CD4-positive, alpha-beta T cell (primary cell): ENCODE results near the gene OR3A3. TPM values are rescaled to one million over a fixed set of nuclear protein-coding genes. Genes with fewer than 3 reads are reported as not detected.
"Not testable (repeated sequence)": the region's sequence is repeated elsewhere in the genome, so short reads cannot be mapped to it uniquely, and the experiment has no call there.

Experiments used
- ATAC-seq: fragments of 200-7000 bp; cut with Tn5 transposase; one replicate; pipeline ENCODE4 v1.10.0; 2022; ENCODE audit warnings: mild to moderate bottlenecking; ENCODE audit not compliant: poor library complexity
- CTCF ChIA-PET: fragments of 350-600 bp; sonication (Branson Sonifier 250); formaldehyde crosslinking; loops from one replicate; lab custom pipeline; 2021; ENCODE audit warnings: antibody characterized with exemption, inconsistent platforms; lab: Charles Lee
- POLR2A ChIA-PET: fragments of 350-600 bp; sonication (Branson Sonifier 250); formaldehyde crosslinking; loops from one replicate; lab custom pipeline; 2021; ENCODE audit warnings: antibody characterized with exemption, inconsistent platforms; lab: Charles Lee
- DNase-seq, 14 experiments: peaks; one replicate each; pipeline ENCODE4 v3.0.0-alpha.2; 2013 to 2020; ENCODE audit warnings: mixed read lengths in 2 of 14
- H3K27ac ChIP-seq, 2 donors: one replicate each; pipeline versions ENCODE4 v1.5.1 to v1.7.0; 2013; ENCODE audit warnings: low read length in 2 of 2, low read depth in 1 of 2, mild to moderate bottlenecking in 1 of 2
- H3K27me3 ChIP-seq, 2 experiments: 1 replicate in 1 of 2; 2 replicates in 1 of 2; pipeline versions ENCODE4 v1.6.1 to v1.7.0; 2013; ENCODE audit warnings: low read length in 2 of 2, control low read depth in 1 of 2, mild to moderate bottlenecking in 1 of 2, moderate library complexity in 1 of 2; ENCODE audit not compliant: insufficient read depth in 2 of 2, control insufficient read depth in 1 of 2
- H3K36me3 ChIP-seq: one replicate; pipeline ENCODE4 v1.6.1; 2013; ENCODE audit warnings: low read length, control low read depth; ENCODE audit not compliant: insufficient read depth
- H3K4me1 ChIP-seq: one replicate; pipeline ENCODE4 v1.6.1; 2013; ENCODE audit warnings: low read length, control low read depth; ENCODE audit not compliant: insufficient read depth
- H3K4me3 ChIP-seq: one replicate; pipeline ENCODE4 v1.5.1; 2013; ENCODE audit warnings: mild to moderate bottlenecking, low read length, moderate library complexity
- H3K9me3 ChIP-seq, 2 experiments: 1 replicate in 1 of 2; 2 replicates in 1 of 2; pipeline versions ENCODE4 v1.6.1 to v1.7.0; 2013; ENCODE audit warnings: low read length in 2 of 2, mild to moderate bottlenecking in 2 of 2, control low read depth in 1 of 2, moderate library complexity in 1 of 2; ENCODE audit not compliant: control insufficient read depth in 1 of 2, insufficient read depth in 1 of 2
- H3K27ac Mint-ChIP-seq: one replicate; pipeline ENCODE4 v1.8.0; 2020; ENCODE audit warnings: mixed read lengths
- H3K27me3 Mint-ChIP-seq: one replicate; pipeline ENCODE4 v1.8.0; 2021; ENCODE audit warnings: mixed read lengths
- H3K36me3 Mint-ChIP-seq: one replicate; pipeline ENCODE4 v1.8.0; 2021; ENCODE audit warnings: low read depth, mixed read lengths
- H3K4me1 Mint-ChIP-seq: one replicate; pipeline ENCODE4 v1.8.0; 2021; ENCODE audit warnings: low read depth, mixed read lengths
- H3K4me3 Mint-ChIP-seq: one replicate; pipeline ENCODE4 v1.8.0; 2020; ENCODE audit warnings: mild to moderate bottlenecking, mixed read lengths
- H3K9me3 Mint-ChIP-seq: one replicate; pipeline ENCODE4 v1.8.0; 2020; ENCODE audit warnings: mixed read lengths
- intact Hi-C, 2 experiments: fragments of 100-400 bp; cut with DNase I in 1 of 2; cut with micrococcal nuclease in 1 of 2; formaldehyde crosslinking; loops; one replicate each; pipeline versions ENCODE4 v1.15.1 to v1.9.0; 2023 to 2025; cut with DNase I, micrococcal nuclease
- polyA plus RNA-seq, 2 donors: library from polyadenylated mRNA; unstranded; fragments of 120-200 nt; gene quantifications; one replicate each; pipeline ENCODE4 v1.2.1, GENCODE V29; 2013
- total RNA-seq, 174 experiments: library from RNA in 2 of 174; stranded (reverse) in 2 of 174; gene quantifications; one replicate each; pipeline ENCODE4 v1.2.3 and lab custom pipeline; 2021 to 2026
- TF ChIP-seq, protein P1 (sequence below): fragments of 200-600 bp; IDR thresholded peaks from one replicate; pipeline ENCODE4 v1.8.0; 2022; ENCODE audit warnings: antibody characterized with exemption, mild to moderate bottlenecking

OR3A3 gene
- total RNA-seq, result not detected
- polyA plus RNA-seq (2013, experiment 1 of 2), result not detected
- 0.03 TPM for polyA plus RNA-seq (2013, experiment 2 of 2)
- total RNA-seq (lab: John Stamatoyannopoulos, UW), result 0 to 0.17 (median 0) reads per million in 172 experiments

DNA sequence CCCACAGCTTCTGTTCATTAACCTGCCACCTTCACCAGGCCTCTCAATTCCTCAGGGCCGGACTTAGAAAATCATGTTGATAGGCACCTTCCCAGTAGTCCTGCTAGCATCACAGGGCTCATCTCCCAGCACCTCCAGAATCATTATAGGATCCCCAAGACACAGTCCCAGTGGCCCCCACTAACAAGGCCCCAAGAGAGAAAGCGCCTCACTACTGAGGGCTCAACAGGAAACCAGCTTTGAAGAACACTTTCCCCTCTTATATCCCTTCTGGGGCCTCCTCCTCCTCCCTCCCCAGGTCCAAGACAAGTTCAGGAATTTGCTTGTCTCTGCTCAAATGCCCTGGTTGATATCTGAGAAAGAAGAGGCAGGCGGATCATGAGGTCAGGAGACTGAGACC, at the start of gene OR3A3:
Gene OR3A3 (plus strand): TSS at position 301 of the 400 bp plus-strand sequence.
- Mint-ChIP-seq H3K4me1 (no peaks in the 10 kb centered on the region), H3K27ac (no peak within 1 kb of the TSS), H3K36me3 (no peaks in the 10 kb centered on the region), H3K9me3 (peaks cover 16% of the 10 kb centered on the region), H3K4me3 (no peak within 1 kb of the TSS), H3K27me3 (peaks cover 31% of the 10 kb centered on the region)
- peaks cover 5 to 15% of the 10 kb centered on the region in 2 experiments for H3K9me3 ChIP-seq
- ChIA-PET CTCF (no interaction called here), POLR2A (no interaction called here)
- TF ChIP-seq, protein P1, sequence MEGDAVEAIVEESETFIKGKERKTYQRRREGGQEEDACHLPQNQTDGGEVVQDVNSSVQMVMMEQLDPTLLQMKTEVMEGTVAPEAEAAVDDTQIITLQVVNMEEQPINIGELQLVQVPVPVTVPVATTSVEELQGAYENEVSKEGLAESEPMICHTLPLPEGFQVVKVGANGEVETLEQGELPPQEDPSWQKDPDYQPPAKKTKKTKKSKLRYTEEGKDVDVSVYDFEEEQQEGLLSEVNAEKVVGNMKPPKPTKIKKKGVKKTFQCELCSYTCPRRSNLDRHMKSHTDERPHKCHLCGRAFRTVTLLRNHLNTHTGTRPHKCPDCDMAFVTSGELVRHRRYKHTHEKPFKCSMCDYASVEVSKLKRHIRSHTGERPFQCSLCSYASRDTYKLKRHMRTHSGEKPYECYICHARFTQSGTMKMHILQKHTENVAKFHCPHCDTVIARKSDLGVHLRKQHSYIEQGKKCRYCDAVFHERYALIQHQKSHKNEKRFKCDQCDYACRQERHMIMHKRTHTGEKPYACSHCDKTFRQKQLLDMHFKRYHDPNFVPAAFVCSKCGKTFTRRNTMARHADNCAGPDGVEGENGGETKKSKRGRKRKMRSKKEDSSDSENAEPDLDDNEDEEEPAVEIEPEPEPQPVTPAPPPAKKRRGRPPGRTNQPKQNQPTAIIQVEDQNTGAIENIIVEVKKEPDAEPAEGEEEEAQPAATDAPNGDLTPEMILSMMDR, result no peak
- intact Hi-C loops, result loop anchor here in 1 of 2 experiments (10.0 kb wide), 1 partner anchor 126 kb away; no protein-coding TSS in a partner anchor
- no peak for ATAC-seq
- no peak within 1 kb of the TSS for H3K4me3 ChIP-seq
- H3K27me3 ChIP-seq, result peaks cover 3 to 9% of the 10 kb centered on the region in 2 experiments
- no peak for DNase-seq
- no peaks in the 10 kb centered on the region for H3K36me3 ChIP-seq
- no peak within 1 kb of the TSS for H3K27ac ChIP-seq
- no peaks in the 10 kb centered on the region for H3K4me1 ChIP-seq

DNA sequence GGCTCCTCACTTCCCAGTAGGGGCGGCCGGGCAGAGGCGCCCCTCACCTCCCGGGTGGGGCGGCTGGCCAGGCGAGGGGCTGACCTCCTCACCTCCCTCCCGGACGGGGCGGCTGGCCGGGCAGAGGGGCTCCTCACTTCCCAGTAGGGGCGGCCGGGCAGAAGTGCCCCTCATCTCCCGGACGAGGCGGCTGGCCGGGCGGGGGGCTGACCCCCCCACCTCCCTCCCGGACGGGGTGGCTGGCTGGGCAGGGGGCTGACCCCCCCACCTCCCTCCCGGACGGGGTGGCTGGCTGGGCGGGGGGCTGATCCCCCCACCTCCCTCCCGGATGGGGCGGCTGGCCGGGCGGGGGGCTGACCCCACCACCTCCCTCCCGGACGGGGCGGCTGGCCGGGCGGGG, 40.0 kb upstream of the OR3A3 start:
- H3K4me1 ChIP-seq, H3K36me3 Mint-ChIP-seq, CTCF ChIA-PET, H3K27me3 ChIP-seq, H3K4me1 Mint-ChIP-seq, H3K27ac Mint-ChIP-seq, DNase-seq, H3K4me3 Mint-ChIP-seq, H3K27ac ChIP-seq, H3K9me3 ChIP-seq, POLR2A ChIA-PET, H3K4me3 ChIP-seq, H3K36me3 ChIP-seq, intact Hi-C loops, ATAC-seq: not testable (repeated sequence)
- H3K27me3 Mint-ChIP-seq, result peaks cover 21% of the 10 kb centered on the region
- peaks cover 18% of the 10 kb centered on the region for H3K9me3 Mint-ChIP-seq

DNA sequence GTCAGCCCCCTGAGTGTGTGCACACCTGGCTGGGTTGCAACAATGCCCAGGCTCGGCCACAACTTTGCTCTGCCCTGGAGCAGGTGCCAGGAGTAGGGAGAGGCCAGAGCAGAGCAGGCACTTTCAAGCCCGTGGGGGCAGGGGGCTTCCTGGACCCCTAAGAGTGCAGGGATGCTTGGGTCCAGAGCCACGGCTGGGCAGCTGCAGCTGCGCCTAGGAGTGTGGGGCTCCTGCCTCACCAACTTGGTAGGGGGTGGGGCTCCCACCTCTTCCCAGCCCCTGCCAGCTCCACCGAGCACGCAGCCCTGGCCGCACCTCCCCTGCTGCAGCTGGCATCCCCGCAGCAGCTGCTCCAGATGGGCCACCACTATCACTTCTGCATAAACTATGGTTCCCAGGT, 32.8 kb upstream of the OR3A3 start:
- Mint-ChIP-seq H3K27me3 (peaks cover 34% of the 10 kb centered on the region), H3K4me1 (no peaks in the 10 kb centered on the region), H3K9me3 (peaks cover 8% of the 10 kb centered on the region), H3K36me3 (no peaks in the 10 kb centered on the region), H3K27ac (no peak overlapping the region), H3K4me3 (no peak overlapping the region)
- intact Hi-C loops, result no loop called here
- H3K4me3 ChIP-seq, result no peak overlapping the region
- H3K27ac ChIP-seq, result no peak overlapping the region
- H3K27me3 ChIP-seq, result no peaks in the 10 kb centered on the region
- CTCF ChIA-PET, result no interaction called here
- ATAC-seq, result no peak
- POLR2A ChIA-PET, result no interaction called here
- TF ChIP-seq, protein P1, result no peak
- H3K36me3 ChIP-seq, result no peaks in the 10 kb centered on the region
- peaks cover 0 to 13% of the 10 kb centered on the region in 2 experiments for H3K9me3 ChIP-seq
- no peaks in the 10 kb centered on the region for H3K4me1 ChIP-seq
- peak in 1 of 14 experiments; percentile 4 for DNase-seq

DNA sequence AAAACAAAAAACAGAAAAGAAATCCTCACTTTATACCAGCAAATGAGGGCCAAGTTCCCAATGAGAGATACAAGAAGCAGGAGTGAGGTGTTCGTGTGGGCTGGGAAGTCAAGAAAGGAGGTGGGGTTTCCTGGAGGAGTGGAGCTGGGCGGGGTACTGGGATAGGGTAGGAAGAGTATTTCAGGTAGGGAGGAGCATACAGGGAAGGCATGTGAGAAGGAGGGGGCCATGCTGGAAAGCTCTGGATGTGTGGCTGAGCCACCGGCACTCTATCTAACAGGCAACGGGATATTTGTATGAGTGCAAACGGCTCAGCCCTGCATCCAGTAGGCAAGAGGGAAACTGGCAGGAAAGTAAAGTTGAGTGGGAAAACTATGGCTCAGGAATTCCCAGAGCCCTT, 29.2 kb upstream of the OR3A3 start:
- H3K4me3 Mint-ChIP-seq, result no peak overlapping the region
- H3K27ac ChIP-seq, result no peak overlapping the region
- ATAC-seq, result no peak
- H3K27me3 Mint-ChIP-seq, result peaks cover 61% of the 10 kb centered on the region
- ChIA-PET POLR2A (no interaction called here), CTCF (no interaction called here)
- H3K36me3 Mint-ChIP-seq, result no peaks in the 10 kb centered on the region
- peaks cover 0 to 3% of the 10 kb centered on the region in 2 experiments for H3K27me3 ChIP-seq
- no peaks in the 10 kb centered on the region for H3K4me1 ChIP-seq
- no peak overlapping the region for H3K27ac Mint-ChIP-seq
- H3K9me3 ChIP-seq, result peaks cover 0 to 22% of the 10 kb centered on the region in 2 experiments
- intact Hi-C loops, result no loop called here
- no peak for DNase-seq
- peaks cover 5% of the 10 kb centered on the region for H3K4me1 Mint-ChIP-seq
- H3K36me3 ChIP-seq, result no peaks in the 10 kb centered on the region
- no peak overlapping the region for H3K4me3 ChIP-seq
- TF ChIP-seq, protein P1, result no peak
- no peaks in the 10 kb centered on the region for H3K9me3 Mint-ChIP-seq
